ENCODE data around the gene MKRN2OS.

MKRN2OS gene

GRCh38 chr3:12568747-12569146 lies 23.4 kb upstream of the MKRN2OS start:
- no peak for TF ChIP-seq CTCF (IDR thresholded peaks at IDR 0.05; ENCODE audit: control insufficient read depth, extremely low read depth, insufficient read depth)

GRCh38 chr3:12566976-12567375 lies 21.7 kb upstream of the MKRN2OS start:
- H3K4me3 ChIP-seq (ENCODE audit: low read depth, low read length) = no peak overlapping the region
- no peak for DNase-seq (ENCODE audit: low read depth)
- TF ChIP-seq CTCF (IDR thresholded peaks at IDR 0.05; ENCODE audit: control insufficient read depth, extremely low read depth, insufficient read depth) = no peak

More at GRCh38 chr3:12568747-12569146, 23.4 kb upstream of the MKRN2OS start:
- no peak overlapping the region for H3K4me3 ChIP-seq (ENCODE audit: low read depth, low read length)
- DNase-seq (ENCODE audit: low read depth) = no peak

- no peak overlapping the region for H3K4me3 ChIP-seq (ENCODE audit: low read depth, low read length)
- DNase-seq (ENCODE audit: low read depth) = no peak
- no peak for TF ChIP-seq CTCF (IDR thresholded peaks at IDR 0.05; ENCODE audit: control insufficient read depth, extremely low read depth, insufficient read depth)
Observed at GRCh38 chr3:12562451-12562850, 17.2 kb upstream of the MKRN2OS start.

GRCh38 chr3:12561397-12561796 lies 16.1 kb upstream of the MKRN2OS start:
- no peak for DNase-seq (ENCODE audit: low read depth)
- H3K4me3 ChIP-seq (ENCODE audit: low read depth, low read length) = no peak overlapping the region
- TF ChIP-seq CTCF (IDR thresholded peaks at IDR 0.05; ENCODE audit: control insufficient read depth, extremely low read depth, insufficient read depth) = no peak

- H3K4me3 ChIP-seq (ENCODE audit: low read depth, low read length) = no peak overlapping the region
- no peak for TF ChIP-seq CTCF (IDR thresholded peaks at IDR 0.05; ENCODE audit: control insufficient read depth, extremely low read depth, insufficient read depth)
- DNase-seq (ENCODE audit: low read depth) = no peak
Observed at GRCh38 chr3:12560505-12561190, 15.3 kb upstream of the MKRN2OS start.

GRCh38 chr3:12559520-12559919 lies 14.2 kb upstream of the MKRN2OS start:
- H3K4me3 ChIP-seq (ENCODE audit: low read depth, low read length) = no peak overlapping the region
- TF ChIP-seq CTCF (IDR thresholded peaks at IDR 0.05; ENCODE audit: control insufficient read depth, extremely low read depth, insufficient read depth) = no peak
- no peak for DNase-seq (ENCODE audit: low read depth)

GRCh38 chr3:12558706-12559105 lies 13.4 kb upstream of the MKRN2OS start:
- no peak for DNase-seq (ENCODE audit: low read depth)
- TF ChIP-seq CTCF (IDR thresholded peaks at IDR 0.05; ENCODE audit: control insufficient read depth, extremely low read depth, insufficient read depth) = no peak
- H3K4me3 ChIP-seq (ENCODE audit: low read depth, low read length) = peak overlapping the region; percentile 96

Data from LNCaP clone FGC (cell line).